ENCODE measurements around the gene MRPL46. TPM values are rescaled to one million over a fixed set of nuclear protein-coding genes. Genes with fewer than 3 reads are reported as not detected.

MRPL46 gene
- total and polyA plus RNA-seq, 4 donors, result 12.1 to 28.7 (median 21.1) TPM

DNA sequence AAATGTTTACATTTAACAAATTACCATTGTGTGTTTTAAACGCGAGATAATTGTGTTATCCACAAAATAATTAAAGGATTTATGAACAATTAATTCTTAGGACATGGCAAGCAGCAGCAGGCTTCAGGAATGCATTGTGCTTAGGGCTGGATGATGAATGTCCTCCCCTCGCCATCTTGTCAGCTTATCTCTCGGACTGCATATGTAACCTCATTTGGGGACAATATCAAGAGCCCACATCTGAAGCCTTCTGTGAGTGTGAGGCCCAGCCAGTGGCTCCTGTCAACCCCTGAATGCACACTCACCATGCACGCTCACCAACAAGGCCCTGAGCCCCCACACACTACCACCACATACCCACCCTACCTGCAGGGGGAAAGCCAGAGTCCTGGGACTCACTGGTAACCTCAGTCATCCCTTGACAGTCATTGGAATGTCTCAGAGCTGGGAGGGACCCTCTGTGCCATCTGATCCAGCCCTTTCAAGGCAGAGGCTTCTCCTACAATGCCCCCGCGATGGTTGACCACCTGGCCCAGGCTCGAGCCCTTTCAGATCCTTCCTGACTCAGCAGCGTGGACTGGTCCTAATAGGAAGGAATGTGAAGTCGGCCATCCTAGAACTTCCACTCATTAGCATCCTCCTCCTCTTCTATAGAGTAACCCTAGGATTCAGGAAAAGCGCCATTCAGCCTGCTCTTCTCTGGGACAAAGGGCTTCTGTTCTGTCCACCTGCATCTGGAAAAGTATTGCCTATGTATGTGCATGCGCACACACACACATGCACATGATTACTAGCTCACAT, 38.2 kb downstream of the MRPL46 start:
- WGBS, 2 donors, result 74 to 86% methylated on average over 12 of the region's 12 CpGs
- no peak for DNase-seq
- Histone ChIP-seq H3K4me1 (ENCODE audit: control insufficient read depth in 5 of 5, insufficient read depth in 5 of 5, low read length in 5 of 5) (no peaks in the 10 kb centered on the region), H3K27ac (ENCODE audit: low read depth in 1 of 2, low read length in 1 of 2) (no peak overlapping the region), H3K36me3 (ENCODE audit: control insufficient read depth in 4 of 4, insufficient read depth in 4 of 4, low read length in 4 of 4) (no peaks in the 10 kb centered on the region), H3K9ac (ENCODE audit: insufficient read depth in 1 of 2, low read length in 2 of 2) (no peak overlapping the region), H3K4me3 (no peak overlapping the region), H3K9me3 (ENCODE audit: control insufficient read depth in 4 of 4, insufficient read depth in 3 of 4, low read length in 3 of 4) (no peaks in the 10 kb centered on the region), H3K27me3 (ENCODE audit: control insufficient read depth in 3 of 3, insufficient read depth in 3 of 3, low read length in 2 of 3) (peaks cover 0 to 25% (median 0%) of the 10 kb centered on the region in 3 donors)
- TF ChIP-seq, protein P1, sequence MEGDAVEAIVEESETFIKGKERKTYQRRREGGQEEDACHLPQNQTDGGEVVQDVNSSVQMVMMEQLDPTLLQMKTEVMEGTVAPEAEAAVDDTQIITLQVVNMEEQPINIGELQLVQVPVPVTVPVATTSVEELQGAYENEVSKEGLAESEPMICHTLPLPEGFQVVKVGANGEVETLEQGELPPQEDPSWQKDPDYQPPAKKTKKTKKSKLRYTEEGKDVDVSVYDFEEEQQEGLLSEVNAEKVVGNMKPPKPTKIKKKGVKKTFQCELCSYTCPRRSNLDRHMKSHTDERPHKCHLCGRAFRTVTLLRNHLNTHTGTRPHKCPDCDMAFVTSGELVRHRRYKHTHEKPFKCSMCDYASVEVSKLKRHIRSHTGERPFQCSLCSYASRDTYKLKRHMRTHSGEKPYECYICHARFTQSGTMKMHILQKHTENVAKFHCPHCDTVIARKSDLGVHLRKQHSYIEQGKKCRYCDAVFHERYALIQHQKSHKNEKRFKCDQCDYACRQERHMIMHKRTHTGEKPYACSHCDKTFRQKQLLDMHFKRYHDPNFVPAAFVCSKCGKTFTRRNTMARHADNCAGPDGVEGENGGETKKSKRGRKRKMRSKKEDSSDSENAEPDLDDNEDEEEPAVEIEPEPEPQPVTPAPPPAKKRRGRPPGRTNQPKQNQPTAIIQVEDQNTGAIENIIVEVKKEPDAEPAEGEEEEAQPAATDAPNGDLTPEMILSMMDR (IDR thresholded peaks at IDR 0.05; ENCODE audit: control extremely low read depth, extremely low read depth), result no peak
- ATAC-seq (ENCODE audit: insufficient read depth, low FRiP score), result no peak

DNA sequence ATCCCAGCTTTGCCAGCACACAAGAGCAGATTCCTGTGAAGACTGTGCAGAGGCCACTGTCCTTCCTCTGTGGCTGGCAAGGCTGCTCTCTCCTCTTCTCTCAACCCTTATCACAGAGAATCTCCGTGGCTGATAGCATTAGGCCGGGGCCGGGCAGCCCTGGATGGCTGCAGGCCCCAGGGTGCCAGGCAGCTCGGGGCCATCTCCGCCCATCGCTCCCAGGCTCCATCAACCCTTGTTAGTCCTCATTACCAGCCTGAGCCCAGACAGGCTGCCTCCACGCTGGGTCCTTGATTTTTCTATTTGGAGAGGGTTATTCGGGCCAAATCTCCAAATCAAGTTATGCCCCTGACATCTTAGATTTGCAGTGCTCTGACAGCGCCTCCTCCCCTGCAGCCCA, 39.1 kb downstream of the MRPL46 start:
- Histone ChIP-seq H3K4me1 (ENCODE audit: control insufficient read depth in 5 of 5, insufficient read depth in 5 of 5, low read length in 5 of 5) (no peaks in the 10 kb centered on the region), H3K4me3 (no peak overlapping the region), H3K27ac (ENCODE audit: low read depth in 1 of 2, low read length in 1 of 2) (no peak overlapping the region), H3K27me3 (ENCODE audit: control insufficient read depth in 3 of 3, insufficient read depth in 3 of 3, low read length in 2 of 3) (peaks cover 0 to 25% (median 0%) of the 10 kb centered on the region in 3 donors), H3K9me3 (ENCODE audit: control insufficient read depth in 4 of 4, insufficient read depth in 3 of 4, low read length in 3 of 4) (peaks cover 0 to 3% (median 0%) of the 10 kb centered on the region in 4 donors), H3K36me3 (ENCODE audit: control insufficient read depth in 4 of 4, insufficient read depth in 4 of 4, low read length in 4 of 4) (no peaks in the 10 kb centered on the region), H3K9ac (ENCODE audit: insufficient read depth in 1 of 2, low read length in 2 of 2) (no peak overlapping the region)
- WGBS, 2 donors, result 48 to 62% methylated on average over 9 of the region's 9 CpGs
- ATAC-seq (ENCODE audit: insufficient read depth, low FRiP score) (no peak), DNase-seq (no peak)
- TF ChIP-seq, protein P1 (IDR thresholded peaks at IDR 0.05; ENCODE audit: control extremely low read depth, extremely low read depth), result no peak

DNA sequence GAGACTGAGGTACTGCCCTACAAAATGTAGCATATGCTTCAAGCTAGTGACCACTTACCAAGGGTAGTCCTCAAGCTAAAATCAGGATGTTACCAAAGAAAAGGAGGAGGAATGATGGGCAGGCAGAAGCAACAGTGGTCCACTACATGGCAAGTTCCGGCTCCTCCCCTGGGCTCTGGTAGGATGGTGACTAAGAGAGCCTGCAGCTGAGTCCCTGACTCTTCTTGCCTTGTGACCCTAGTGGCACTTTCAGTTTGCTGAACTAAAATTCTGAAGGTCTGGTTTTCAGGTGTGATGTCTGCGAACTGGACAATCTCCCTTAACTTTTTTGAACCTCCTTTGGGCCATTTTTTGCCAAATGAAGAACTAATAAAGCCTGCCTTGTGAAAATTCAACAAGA, 40.9 kb downstream of the MRPL46 start:
- ATAC-seq (ENCODE audit: insufficient read depth, low FRiP score) (no peak), DNase-seq (no peak)
- peaks cover 0 to 21% (median 0%) of the 10 kb centered on the region in 3 donors for H3K27me3 ChIP-seq (ENCODE audit: control insufficient read depth in 3 of 3, insufficient read depth in 3 of 3, low read length in 2 of 3)
- H3K9ac ChIP-seq (ENCODE audit: insufficient read depth in 1 of 2, low read length in 2 of 2), result no peak overlapping the region
- H3K4me1 ChIP-seq (ENCODE audit: control insufficient read depth in 5 of 5, insufficient read depth in 5 of 5, low read length in 5 of 5), result no peaks in the 10 kb centered on the region
- TF ChIP-seq, protein P1 (IDR thresholded peaks at IDR 0.05; ENCODE audit: control extremely low read depth, extremely low read depth), result no peak
- WGBS, 2 donors, result 72 to 84% methylated on average over 2 of the region's 2 CpGs
- H3K36me3 ChIP-seq (ENCODE audit: control insufficient read depth in 4 of 4, insufficient read depth in 4 of 4, low read length in 4 of 4), result no peaks in the 10 kb centered on the region
- H3K9me3 ChIP-seq (ENCODE audit: control insufficient read depth in 4 of 4, insufficient read depth in 3 of 4, low read length in 3 of 4), result peaks cover 0 to 3% (median 0%) of the 10 kb centered on the region in 4 donors
- no peak overlapping the region for H3K27ac ChIP-seq (ENCODE audit: low read depth in 1 of 2, low read length in 1 of 2)
- no peak overlapping the region for H3K4me3 ChIP-seq
